Testis (tissue), 3 donors: Measurements from ENCODE around the gene SLCO3A1. TPM values are rescaled to one million over a fixed set of nuclear protein-coding genes. Genes with fewer than 3 reads are reported as not detected.

Experiments used
- DNase-seq: peaks from one replicate; pipeline ENCODE4 v3.0.0-alpha.2; 2019
- H3K27ac ChIP-seq, 2 donors: fragments of 200-600 bp; sonication (generic); one replicate each; pipeline ENCODE4 v1.5.1; 2019
- H3K27me3 ChIP-seq: fragments of 200-600 bp; sonication (generic); one replicate; pipeline ENCODE4 v1.5.1; 2019
- H3K36me3 ChIP-seq: fragments of 200-600 bp; sonication (generic); one replicate; pipeline ENCODE4 v1.5.1; 2017; ENCODE audit warnings: low read depth; ENCODE audit errors: missing control alignments
- H3K4me1 ChIP-seq: fragments of 200-600 bp; sonication (generic); one replicate; pipeline ENCODE4 v1.5.1; 2019
- H3K4me3 ChIP-seq, 2 donors: fragments of 200-600 bp; sonication (generic); one replicate each; pipeline ENCODE4 v1.5.1; 2017 to 2019
- H3K9me3 ChIP-seq: fragments of 200-600 bp; sonication (generic); one replicate; pipeline ENCODE4 v1.5.1; 2017
- CTCF ChIP-seq, 3 experiments: fragments of 450-650 bp in 2 of 3; fragments of 200-600 bp in 1 of 3; sonication (generic) in 1 of 3; IDR thresholded peaks; one replicate each; pipeline ENCODE4 v1.5.1; 2016 to 2019; ENCODE audit warnings: antibody characterized with exemption in 3 of 3, mild to moderate bottlenecking in 2 of 3, moderate library complexity in 1 of 3
- POLR2A ChIP-seq: fragments of 450-650 bp; IDR thresholded peaks from one replicate; pipeline ENCODE4 v1.6.1; 2017; ENCODE audit warnings: antibody characterized with exemption, mild to moderate bottlenecking, moderate library complexity
- WGBS, 2 donors: methylation state at CpG; one replicate each; pipeline ENCODE4 v1.1.5; 2018; 5-methylcytosine and 5-hydroxymethylcytosine counted together
- intact Hi-C: fragments of 100-400 bp; cut with DNase I; formaldehyde crosslinking; loops from one replicate; pipeline ENCODE4 v1.15.1; 2023; ENCODE audit warnings: low total_unique reads
- polyA plus RNA-seq: library from polyadenylated mRNA; stranded (reverse); fragments of 350-450 nt; fragmentation: Illumina TruSeq; extraction: RNeasy Lipid Tissue Mini Kit (QIAGEN cat#74804); gene quantifications from one replicate; pipeline ENCODE4 v1.2.3, GENCODE V29; 2014; ENCODE audit warnings: low read depth, low replicate concordance; ENCODE audit not compliant: insufficient read depth
- total RNA-seq, 2 donors: library from RNA; depleted of rRNA; stranded (reverse); fragments of >200 nt; gene quantifications; one replicate each; pipeline ENCODE4 v1.2.3, GENCODE V29; 2016

SLCO3A1 gene
- total and polyA plus RNA-seq, 3 donors from 2014 or later = 76.3 to 144 (median 77.2) TPM

GRCh38 chr15:92168066-92168683 lies 314.7 kb downstream of the SLCO3A1 start:
- no peak overlapping the region for H3K4me3 ChIP-seq
- no peaks in the 10 kb centered on the region for H3K27me3 ChIP-seq
- intact Hi-C loops = no loop called here
- WGBS, 2 donors = 93 to 96% methylated on average over 5 of the region's 5 CpGs
- H3K27ac ChIP-seq = no peak overlapping the region
- no peaks in the 10 kb centered on the region for H3K36me3 ChIP-seq
- no peaks in the 10 kb centered on the region for H3K4me1 ChIP-seq
- H3K9me3 ChIP-seq = no peaks in the 10 kb centered on the region
- no peak for DNase-seq
- TF ChIP-seq CTCF (IDR thresholded peaks at IDR 0.05) (no peak), POLR2A (no peak)

GRCh38 chr15:92170897-92171296 lies 317.4 kb downstream of the SLCO3A1 start:
- Histone ChIP-seq H3K27ac (no peak overlapping the region), H3K4me1 (no peaks in the 10 kb centered on the region), H3K4me3 (no peak overlapping the region), H3K9me3 (no peaks in the 10 kb centered on the region), H3K27me3 (no peaks in the 10 kb centered on the region), H3K36me3 (no peaks in the 10 kb centered on the region)
- WGBS, 2 donors = 82% methylated on average over 8 of the region's 8 CpGs
- TF ChIP-seq POLR2A = no peak
- no peak for TF ChIP-seq CTCF (IDR thresholded peaks at IDR 0.05)
- no peak for DNase-seq
- intact Hi-C loops = no loop called here

- DNase-seq = no peak
These were observed 325.4 kb downstream of the SLCO3A1 start for GRCh38 chr15:92178911-92179310.

GRCh38 chr15:92184142-92184541 lies 330.6 kb downstream of the SLCO3A1 start:
- no peak for TF ChIP-seq CTCF (IDR thresholded peaks at IDR 0.05)
- no peak for TF ChIP-seq POLR2A
- intact Hi-C loops = no loop called here
- Histone ChIP-seq H3K27ac (no peak overlapping the region), H3K4me3 (no peak overlapping the region), H3K36me3 (no peaks in the 10 kb centered on the region), H3K4me1 (no peaks in the 10 kb centered on the region), H3K27me3 (no peaks in the 10 kb centered on the region), H3K9me3 (no peaks in the 10 kb centered on the region)
- WGBS, 2 donors = 85 to 87% methylated on average over 3 of the region's 3 CpGs
- no peak for DNase-seq

More at GRCh38 chr15:92178911-92179310, 325.4 kb downstream of the SLCO3A1 start:
- no peak for TF ChIP-seq CTCF (IDR thresholded peaks at IDR 0.05)
- no peak for TF ChIP-seq POLR2A
- H3K27ac ChIP-seq = no peak overlapping the region
- H3K36me3 ChIP-seq = no peaks in the 10 kb centered on the region
- H3K27me3 ChIP-seq = no peaks in the 10 kb centered on the region
- H3K4me1 ChIP-seq = no peaks in the 10 kb centered on the region
- intact Hi-C loops = no loop called here
- H3K4me3 ChIP-seq = no peak overlapping the region
- no peaks in the 10 kb centered on the region for H3K9me3 ChIP-seq
- 45 to 47% methylated on average over 4 of the region's 4 CpGs for WGBS, 2 donors

GRCh38 chr15:92184679-92185230 lies 331.2 kb downstream of the SLCO3A1 start:
- Histone ChIP-seq H3K27ac (no peak overlapping the region), H3K4me3 (no peak overlapping the region), H3K4me1 (no peaks in the 10 kb centered on the region), H3K27me3 (no peaks in the 10 kb centered on the region), H3K9me3 (no peaks in the 10 kb centered on the region), H3K36me3 (no peaks in the 10 kb centered on the region)
- intact Hi-C loops = no loop called here
- no peak for DNase-seq
- TF ChIP-seq CTCF (IDR thresholded peaks at IDR 0.05) = no peak
- TF ChIP-seq POLR2A = no peak
- WGBS, 2 donors = 85 to 96% methylated on average over 8 of the region's 8 CpGs
